ENCODE data around the gene SRP54.
"Not testable (repeated sequence)": the region's sequence is repeated elsewhere in the genome, so short reads cannot be mapped to it uniquely, and the experiment has no call there.

SRP54 gene

DNA sequence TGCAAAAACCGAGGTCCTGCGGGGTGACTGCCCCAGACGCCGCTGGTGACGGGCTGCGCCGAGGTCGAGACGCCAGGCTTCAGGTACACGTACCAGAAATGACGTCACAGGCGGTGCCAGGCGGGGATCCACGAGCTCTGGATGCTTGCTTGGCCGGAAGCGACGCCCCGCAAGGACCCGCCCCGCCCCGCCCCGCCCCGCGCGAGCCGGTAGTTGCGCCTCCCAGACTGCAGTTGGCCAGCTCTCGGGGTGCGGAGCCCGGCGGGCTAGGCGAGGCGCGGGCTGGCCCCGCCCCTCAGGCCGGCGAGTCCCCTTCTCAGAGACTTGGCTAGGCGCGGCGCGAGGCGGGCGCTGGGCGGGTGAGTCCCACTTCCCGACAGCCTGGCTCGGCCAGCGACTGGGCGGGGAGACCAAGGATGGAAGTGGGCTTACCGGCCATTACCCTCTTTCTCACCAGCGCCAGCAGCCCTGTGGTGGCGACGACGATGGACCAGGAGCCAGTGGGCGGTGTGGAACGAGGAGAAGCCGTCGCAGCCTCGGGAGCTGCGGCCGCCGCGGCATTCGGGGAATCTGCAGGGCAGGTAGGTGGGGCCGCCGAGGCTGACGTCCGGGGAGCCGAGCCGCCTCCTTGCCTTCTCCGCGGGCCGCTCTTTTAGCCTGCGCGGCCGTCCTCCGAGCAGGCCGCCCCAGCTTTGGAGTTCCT lies 63.4 kb downstream of the SRP54 start, which contains the start of gene FAM177A1:
Gene FAM177A1 (plus strand): TSS at position 225 of the 703 bp plus-strand sequence. CDS start 192 bp downstream, at position 417.
- in situ Hi-C loops (cut with MboI; ENCODE audit: low sequenced_read_pairs) = no loop called here

DNA sequence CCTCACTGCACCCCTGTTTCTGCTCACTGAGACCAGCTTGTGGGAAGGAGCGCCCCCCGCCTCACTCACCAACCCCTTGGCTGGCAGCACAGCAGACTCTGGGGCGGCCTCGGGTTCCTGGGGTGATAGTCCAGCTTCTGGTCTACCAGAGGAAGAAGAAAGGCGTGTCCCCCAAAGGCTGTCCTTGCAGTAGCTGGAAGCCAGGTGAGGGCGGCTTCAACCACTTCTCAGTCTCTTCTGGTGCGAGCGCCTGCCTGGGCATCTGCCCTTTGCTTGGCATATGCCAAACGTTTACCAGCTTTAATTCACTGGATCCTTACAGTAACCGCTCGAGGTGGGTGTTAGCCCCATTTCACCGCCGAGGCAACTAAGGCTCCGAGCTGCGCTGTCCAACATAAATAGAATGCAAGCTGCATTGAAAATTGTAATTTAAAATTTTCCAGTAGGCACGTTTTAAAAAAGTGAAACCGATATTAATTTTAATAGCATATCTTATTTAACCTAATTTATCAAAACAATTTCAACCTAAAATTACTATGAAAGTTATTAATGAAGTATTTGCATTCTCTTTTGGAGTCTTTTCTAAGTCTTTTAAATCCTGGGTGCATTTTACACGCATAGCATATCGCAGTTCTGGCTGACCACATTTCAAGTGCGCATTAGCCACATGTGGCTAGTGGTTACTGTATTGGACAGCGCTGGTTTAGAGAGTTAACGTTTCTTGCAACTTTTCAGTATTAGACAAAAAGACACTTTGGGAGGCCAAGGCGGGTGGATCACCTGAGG lies 64.2 kb downstream of the SRP54 start:
- in situ Hi-C loops (cut with MboI; ENCODE audit: low sequenced_read_pairs) = no loop called here

DNA sequence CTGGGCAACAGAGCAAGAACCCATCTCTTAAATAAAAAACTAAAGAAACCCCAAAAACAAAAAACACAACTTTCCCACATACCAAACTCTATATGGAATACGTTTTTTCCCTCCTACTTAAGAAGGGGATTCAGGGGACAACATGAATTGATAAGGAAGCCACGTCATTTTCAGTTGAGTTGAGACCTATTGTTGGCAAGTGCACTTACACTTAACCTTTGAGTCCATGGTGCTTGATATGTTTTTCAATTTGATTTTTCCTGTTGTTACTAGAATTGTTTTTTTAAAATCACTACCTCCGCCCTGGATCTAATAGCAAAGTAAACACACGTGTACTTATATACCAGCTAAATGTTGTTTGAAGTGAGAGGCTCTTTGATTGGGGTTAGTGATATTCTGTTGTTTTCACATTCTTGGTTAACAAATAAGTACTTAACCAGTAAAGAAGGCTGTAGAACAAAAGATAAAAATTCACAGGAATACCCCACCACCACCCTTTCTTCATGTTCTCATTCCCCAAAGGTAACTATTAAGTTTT lies 65.3 kb downstream of the SRP54 start:
- in situ Hi-C loops (cut with MboI; ENCODE audit: low sequenced_read_pairs) = no loop called here

DNA sequence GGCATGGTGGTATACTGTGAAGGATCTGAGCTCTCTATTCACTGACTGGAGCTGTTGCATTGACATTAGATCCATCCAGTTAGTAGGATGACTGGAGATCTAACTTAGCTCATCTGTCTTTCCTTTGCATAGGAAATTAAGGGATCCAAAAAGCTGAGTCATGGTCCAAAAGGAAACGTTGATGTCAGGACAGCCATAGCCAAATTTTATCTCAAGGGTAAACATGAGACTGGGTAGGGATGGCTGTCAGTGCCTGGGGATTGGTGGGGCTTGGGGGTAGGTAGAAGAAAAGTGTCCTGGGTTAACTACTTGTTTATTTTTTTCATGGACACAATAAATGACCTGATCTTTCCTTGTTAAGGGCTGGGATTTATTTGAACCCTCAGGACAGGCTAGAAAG lies 67.9 kb downstream of the SRP54 start:
- in situ Hi-C loops (cut with MboI; ENCODE audit: low sequenced_read_pairs) = no loop called here

DNA sequence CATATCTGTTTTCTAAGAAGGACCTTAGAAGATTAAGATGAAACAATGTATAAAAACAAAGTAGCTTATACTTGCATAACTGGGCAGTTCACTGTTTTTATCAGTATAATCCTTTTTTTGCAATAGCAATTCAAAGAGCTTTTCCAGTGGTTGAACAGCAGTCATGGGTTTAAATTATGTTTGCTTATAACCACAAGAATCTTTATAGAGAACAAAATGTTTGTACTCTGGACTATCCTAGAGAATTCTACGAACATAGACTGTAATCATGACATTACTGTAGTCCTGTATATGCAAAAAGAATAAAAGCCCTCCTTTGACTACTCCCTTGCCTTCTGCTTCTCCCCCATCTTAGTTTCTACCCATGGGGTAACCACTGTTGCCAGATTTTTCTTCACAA lies 69.0 kb downstream of the SRP54 start:
- in situ Hi-C loops (cut with MboI; ENCODE audit: low sequenced_read_pairs) = no loop called here

DNA sequence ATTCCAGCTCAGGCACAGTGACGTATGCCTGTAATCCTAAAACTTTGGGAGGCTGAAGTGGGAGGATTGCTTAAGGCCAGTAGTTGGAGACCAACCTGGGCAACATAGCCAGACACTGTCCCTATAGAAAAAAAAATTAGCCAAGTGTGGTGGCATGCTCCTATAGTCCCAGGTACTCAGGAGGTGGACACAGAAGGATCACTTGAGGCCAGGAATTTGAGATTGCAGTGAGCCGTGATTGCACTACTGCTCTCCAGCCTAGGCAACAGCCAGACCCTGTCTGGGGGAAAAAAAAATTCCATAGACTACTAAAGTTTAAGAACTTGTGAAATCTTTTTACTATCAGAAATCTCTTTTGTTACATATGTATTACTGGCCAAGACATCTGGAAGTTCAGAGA lies 69.8 kb downstream of the SRP54 start:
- in situ Hi-C loops (cut with MboI; ENCODE audit: low sequenced_read_pairs) = no loop called here

DNA sequence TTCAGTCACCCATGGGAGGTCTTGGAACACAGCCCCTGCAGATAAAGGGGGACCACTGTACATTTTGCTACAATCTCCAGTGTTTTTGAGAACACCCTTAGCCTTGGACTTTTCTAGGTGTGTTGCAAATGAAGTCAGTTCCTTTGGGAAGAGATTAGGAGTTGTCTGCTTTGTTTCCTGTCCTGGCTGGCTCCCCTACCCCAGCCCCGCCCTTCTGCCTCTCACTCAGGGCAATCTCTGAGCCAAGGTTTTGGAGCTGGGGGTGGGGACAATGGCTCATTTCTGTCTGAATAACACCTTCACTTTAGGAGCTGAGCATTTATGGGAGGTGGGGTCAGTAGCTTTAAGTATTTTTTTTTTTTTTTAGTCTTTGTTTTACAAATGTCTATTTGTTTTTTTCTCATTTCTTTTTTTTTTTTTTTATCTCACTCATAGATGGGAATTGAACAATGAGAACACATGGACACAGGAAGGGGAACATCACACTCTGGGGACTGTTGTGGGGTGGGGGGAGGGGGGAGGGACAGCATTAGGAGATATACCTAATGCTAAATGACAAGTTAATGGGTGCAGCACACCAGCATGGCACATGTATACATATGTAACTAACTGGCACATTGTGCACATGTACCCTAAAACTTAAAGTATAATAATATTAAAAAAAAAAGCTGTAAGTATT lies 78.5 kb downstream of the SRP54 start:
- in situ Hi-C loops (cut with MboI; ENCODE audit: low sequenced_read_pairs) = not testable (repeated sequence)

DNA sequence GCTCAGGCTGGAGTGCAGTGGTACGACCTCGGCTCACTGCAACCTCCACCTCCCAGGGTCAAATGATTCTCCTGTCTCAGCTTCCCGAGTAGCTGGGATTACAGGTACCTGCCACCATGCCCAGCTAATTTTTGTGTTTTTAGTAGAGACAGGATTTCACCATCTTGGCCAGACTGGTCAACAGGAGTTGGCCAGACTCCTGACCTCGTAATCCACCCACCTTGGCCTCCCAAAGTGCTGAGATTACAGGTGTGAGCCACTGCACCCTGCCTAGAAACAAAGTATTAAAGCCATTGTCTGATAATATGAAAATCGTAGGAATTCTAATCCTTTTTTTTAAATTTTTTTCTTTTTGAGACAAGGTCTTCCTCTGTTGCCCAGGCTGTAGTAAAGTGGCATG lies 82.9 kb downstream of the SRP54 start:
- in situ Hi-C loops (cut with MboI; ENCODE audit: low sequenced_read_pairs) = not testable (repeated sequence)

DNA sequence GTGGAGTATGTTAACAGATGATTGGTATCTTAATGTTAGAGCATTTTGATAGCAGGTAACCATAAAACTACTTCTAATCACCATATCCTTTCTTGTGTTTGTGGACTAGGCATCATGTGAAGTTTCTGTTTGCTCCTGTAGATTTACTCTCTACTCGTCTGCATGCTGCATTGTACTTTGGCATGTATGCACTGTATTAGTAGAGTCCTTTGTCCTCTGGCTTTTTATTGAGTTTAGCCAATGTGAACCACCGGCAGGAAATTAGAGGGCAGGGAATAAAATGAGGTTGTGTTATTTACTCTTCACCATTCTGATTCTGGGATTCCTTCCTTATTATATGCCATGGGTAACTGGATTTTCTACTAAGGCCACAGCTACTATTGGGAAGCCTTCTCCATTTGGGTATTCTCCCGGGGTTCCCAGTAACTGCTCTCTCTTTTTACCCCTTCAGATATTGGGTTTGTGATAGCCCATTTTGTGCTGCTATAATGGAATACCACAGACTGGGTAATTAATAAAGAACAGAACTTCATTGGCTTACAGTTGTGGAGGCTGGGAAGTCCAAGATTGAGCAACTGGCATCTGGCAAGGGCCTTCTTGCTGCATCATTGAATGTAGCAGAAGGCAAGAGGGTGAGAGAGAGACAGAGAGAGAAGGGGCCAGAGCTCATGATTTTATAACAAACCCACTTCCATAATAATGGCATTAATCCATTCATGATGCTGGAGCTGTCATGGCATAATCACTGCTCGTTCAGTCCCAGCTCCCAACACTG lies 85.6 kb downstream of the SRP54 start:
- in situ Hi-C loops (cut with MboI; ENCODE audit: low sequenced_read_pairs) = no loop called here

DNA sequence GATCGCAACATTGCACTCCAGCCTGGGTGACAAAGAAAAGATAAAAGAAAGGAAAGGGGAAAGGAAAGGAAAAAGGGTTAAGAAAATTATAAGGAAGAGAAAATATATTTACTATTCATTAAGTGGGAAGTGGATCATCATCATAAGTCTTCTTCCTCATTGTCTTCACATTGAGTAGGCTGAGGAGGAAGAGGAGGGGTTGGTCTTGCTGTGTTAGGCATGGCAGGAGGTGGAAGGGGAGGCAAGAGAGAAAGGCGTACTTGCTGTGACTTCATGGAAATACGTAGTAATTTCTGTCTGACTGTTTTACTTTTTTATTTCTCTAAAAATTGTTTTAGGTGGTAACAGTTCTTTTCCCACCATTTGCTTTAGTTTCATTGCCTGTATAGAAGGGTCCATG lies 89.4 kb downstream of the SRP54 start:
- in situ Hi-C loops (cut with MboI; ENCODE audit: low sequenced_read_pairs) = no loop called here

DNA sequence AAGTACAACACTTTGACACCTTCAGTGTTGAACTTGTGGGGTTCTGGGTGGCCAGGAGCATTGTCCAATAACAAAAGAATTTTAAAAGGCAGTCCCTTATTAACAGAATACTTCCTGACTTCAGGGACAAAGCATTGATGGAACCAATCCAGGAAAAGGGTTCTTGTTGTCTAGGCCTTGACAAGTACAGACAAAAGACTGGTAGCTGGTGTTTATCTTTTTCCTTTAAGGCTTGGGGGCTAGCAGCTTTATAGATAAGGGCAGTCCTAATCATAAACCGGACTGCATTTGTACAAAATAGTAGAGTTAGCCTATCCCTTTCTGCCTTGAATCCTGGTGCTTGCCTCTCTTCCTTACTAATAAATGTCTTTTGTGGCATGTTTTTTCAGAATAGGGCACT lies 90.7 kb downstream of the SRP54 start:
- in situ Hi-C loops (cut with MboI; ENCODE audit: low sequenced_read_pairs) = no loop called here

DNA sequence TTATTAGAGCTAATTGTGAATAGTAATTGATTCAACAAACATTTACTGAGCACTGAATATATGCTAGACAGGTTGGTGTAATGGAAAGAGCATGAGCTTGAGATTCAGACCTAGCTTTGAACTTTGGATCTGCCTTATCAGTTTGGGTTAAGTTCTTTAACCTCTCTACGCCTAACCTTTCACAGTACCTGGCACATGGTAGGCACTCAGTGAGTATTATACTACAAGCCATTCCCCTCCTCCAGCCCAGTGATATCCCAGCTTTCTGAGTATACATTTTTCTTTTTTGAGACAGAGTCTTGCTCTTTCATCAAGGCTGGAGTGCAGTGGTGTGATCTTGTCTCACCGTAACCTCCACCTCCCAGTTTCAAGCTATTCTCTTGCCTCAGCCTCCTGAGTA lies 95.3 kb downstream of the SRP54 start:
- in situ Hi-C loops (cut with MboI; ENCODE audit: low sequenced_read_pairs) = no loop called here

Measured in hTERT RPE-1 (cell line).